Stromal cell of bone marrow (primary cell): Measurements from ENCODE around the gene TMEM154.
A peak's percentile ranks its signal among the peaks of the same experiment; 100 is the strongest.

Experiments used
- DNase-seq: peaks from one replicate; pipeline ENCODE4 v3.0.0-alpha.2; 2012; ENCODE audit warnings: low read depth

Gene TMEM154

DNA sequence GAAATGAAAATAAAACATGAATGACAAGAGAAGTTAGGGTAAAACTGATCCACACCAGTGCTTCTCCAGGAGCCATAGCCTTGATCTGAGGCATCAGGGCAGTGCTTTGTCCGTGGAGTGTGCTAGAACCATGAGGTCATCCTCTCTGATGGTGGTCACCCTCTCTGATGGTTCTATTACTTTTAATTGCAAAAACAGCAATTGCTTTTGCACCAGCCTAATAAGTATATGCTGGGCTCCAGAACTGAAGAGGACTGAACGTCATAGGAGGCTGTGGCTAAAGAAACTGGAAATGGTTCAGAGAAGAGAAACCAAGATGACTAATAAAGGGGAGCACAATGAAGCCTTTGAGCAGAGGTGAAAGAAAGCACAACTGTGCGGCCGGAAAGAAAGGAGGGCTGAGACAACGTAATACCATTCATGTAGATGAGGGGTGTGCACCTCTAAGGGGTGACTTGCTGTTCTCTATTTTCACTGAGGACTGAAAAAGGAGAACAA lies 17.0 kb upstream of the TMEM154 start:
- peak; percentile 47 for DNase-seq

DNA sequence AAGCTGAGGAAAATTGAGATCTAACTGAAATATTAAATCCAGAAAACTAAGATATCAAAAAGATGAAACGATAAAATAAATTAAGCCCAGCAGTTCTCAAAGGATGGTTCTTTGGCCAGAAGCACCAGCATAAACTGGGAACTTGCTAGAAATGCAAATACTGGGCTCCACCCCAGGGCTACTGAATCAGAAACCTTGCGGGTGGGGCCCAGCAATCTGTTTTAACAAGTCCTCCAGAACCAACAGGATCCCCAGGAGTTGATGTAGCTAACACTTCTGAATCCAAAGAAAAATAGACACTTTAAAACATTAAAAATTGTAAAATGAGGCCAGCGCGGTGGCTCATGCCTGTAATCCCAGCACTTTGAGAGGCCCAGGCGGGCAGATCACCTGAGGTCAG lies 14.1 kb upstream of the TMEM154 start:
- DNase-seq, result no peak

DNA sequence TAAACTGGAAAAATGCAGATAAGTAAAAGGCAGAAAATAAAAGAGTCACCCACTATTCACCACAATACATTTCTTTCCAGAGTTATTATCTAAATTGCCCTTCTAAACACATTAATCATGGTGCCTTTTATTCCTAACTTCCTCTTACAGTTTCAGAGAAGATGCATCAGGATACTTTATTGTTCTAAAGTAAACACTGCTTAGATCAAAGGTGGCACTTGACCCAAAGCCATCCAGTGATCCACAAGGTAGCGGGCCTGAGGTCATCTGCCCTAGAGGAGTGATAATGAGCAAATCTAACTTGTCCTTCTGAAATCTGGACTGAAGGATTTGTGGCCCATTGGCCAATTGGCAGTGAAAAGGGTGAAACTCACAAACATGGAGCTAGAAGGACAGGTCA lies 12.0 kb upstream of the TMEM154 start:
- DNase-seq, result no peak

DNA sequence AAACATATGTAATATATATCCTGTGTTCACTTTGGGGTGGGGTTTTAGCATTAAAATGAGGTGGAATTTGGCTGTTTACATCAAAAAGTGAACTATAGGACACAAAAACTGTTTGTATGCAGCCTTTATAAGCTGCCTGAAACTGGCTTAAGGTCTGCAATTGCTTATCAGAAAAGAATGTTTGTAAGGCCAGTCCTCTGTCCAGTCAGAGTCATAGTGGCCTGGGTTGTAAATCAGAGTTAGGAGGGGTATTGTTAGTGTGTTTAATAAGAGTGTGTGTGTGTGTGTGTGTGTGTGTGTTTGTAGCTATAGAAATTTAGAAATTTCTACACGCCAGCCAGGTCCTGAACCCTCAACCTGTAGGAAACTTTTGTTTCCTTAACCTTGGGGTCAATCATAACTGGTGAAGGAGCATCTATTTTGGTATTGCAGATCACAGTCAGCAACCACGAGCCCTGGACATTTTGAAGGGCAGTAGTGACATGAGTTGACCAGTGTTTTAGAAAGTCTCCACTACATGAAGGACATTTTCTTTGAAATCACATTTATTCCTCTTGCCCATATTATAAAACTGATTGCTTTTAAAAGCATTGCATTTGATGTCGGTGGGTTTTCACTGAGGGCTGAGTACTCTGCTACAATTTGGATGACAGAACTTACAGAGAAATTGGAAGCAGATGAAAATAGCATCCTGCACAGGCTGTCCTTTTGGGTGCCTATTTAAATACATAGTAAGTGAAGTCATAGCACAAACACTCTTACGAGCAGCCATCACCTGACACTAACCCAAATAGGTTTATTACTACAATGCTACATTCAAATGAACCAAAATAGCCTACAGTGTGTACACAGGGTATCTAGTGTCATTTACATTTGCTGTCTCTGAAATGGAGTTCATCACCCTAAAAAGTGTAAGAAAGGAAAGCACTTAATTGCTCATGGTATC lies 11.2 kb upstream of the TMEM154 start:
- DNase-seq, result no peak

DNA sequence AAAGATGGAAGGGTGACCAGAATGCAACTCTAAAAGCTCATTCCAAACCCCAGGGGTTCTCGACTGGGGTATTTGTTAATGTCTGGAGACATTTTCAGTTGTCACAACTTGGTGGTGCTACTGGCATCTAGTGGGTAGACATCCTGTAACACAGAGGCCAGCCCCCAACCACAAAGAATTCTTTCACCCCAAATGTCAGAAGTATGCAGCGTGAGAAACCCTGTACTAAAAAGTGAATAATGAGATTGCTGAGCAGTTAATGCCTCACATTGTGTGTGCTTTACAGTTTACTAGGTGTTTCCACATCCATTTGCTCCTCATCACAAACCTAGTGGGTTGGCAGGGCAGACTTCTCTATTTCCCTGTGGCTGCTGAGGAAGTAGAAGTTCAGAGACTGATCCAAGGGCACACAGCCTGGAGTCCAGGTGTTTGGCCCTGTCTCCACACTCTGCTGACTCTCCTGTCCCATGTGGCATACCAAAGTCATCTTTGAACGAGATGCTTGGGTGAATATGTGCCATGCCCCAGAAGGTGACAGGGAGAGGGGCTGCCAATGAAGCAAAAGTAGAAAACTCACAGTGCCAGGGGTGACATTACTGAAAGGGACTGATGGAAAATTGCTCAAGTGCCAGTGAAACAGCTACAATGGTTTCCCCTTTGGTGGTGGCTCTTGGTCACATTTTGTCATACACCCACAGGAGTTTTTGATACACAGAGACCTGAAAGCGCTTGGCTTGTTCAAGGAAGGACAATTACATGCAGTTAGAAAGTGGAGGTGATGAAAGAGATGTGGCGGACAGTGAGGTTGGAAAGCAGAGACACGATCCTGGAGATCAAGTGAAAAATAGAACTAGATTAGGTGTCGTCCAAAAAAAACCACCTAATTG lies 10.1 kb upstream of the TMEM154 start:
- no peak for DNase-seq

DNA sequence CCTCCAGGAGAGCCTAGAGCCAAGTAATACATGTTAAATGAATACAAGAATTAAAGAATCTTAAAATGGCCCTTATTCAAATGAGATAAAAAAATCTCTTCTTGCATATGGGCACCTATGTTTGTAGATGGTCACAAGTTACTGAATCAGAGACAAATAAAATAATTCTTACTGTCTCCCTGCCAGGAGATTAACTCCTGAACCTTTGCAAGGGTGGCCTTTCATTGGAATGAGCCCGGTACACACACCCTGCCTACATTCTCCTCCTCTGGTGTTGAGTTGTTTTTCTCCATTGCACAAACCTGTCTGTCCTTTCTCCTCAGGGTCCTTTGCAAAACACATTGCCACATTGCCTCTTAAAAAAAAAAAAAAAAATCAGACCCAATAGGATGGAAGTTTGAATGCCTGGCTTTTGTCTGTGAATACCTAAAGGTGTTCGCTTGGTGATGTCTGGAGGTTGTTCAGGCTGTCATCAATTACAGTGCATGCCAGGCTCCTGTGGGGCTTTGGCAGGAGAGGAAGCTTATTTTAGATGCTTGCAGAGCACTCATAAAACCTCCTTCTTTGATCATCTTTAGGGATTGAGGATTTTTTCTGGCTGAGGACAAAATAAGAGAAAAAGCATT lies 8.3 kb upstream of the TMEM154 start:
- DNase-seq, result no peak

DNA sequence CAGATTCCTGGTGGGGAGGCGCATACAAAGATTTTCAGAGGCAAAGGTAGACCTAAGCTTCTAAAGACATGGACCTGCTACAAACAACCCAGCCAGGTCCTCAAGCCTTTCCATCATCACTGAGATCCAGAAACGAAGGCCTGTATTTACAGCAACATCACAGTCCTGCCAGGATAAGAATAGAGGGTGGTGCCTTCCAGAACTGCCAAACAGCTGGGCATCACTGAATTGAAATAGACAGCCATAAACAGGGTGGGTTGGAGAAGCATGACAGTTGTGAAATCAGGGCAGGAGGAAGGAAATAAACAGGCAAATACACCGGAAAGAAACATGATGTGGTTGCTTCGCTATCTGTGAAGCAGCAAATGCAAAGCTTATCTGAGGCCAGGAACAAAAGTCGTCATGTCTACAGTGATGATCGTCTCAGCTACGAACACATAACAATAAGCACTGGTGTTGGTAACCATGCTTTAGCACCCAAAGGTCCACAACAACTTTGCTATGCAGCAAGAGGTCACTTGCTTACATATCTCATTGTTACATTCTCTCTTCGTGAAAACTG lies 6.7 kb upstream of the TMEM154 start:
- DNase-seq, result no peak

DNA sequence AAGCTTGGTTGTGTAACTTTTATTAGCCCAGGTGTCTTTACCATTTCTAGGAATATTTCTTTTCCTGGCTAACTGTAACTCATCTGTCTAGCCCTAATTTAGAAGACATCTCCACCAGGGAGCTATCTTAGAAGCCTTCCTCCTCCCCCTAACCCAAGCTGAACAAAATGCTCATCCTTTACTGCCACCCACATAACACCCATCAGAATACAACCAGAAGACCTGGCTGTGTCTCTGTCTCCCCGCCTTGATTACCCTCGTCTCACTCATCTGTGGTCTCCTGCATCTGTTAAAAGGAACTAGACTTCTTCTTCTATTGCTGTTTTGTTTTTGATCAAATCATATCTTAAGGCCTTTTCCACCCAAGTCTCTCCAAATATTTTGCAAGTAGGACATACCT lies 4.8 kb upstream of the TMEM154 start:
- DNase-seq, result no peak

DNA sequence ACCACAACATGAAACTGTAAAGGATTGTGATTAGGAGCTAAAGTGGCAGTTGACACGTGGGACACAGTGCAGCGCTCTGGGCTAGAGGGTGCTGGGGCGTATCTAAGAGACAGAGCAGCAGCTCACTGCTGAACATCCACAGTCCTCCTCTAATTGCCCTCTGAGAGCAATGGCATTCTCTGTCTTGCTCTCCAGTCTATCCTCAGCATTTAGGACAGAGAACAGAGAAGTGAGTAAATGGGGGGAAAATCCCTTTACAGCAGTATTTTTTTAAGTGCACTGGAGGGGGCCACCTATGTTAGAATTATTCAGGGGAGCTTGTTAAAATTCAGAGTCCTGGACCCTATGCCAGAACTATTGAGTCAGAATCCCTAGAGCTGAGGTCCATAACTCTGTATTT lies 4.2 kb upstream of the TMEM154 start:
- no peak for DNase-seq

DNA sequence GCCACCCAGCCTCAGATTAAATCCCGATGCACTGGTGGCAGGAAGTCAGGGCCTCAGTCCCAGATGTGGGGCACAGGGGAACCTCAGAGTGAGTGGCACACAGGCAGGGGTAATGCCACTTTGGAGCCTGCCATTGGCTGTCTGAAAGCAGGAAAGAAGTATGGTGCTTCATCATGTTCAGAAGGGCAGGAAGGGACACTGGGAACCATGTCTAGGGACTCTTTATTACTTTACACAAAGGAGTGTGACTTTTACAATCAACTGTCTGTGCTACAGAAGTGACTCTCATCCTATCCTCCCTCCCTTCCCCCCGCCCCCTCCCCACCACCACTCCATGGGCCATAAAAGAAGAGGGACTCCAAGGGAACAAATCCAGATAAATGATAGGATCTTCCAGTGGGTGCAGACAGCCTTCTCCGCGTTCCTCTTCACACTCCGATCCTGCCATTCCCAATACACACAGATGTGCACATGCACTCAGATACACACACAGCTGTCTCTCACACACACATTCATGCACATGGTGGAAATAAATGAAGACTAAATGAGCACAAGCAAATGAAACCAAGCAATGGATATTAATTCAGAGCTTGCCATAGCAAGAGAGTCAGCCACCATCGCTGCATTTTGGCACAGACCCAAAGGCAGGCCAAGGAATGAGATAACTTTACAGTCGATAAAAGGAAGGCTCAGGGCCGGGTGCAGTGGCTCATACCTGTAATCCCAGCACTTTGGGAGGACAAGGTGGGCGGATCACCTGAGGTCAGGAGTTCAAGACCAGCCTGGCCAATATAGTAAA lies 2.5 kb upstream of the TMEM154 start:
- DNase-seq, result no peak

DNA sequence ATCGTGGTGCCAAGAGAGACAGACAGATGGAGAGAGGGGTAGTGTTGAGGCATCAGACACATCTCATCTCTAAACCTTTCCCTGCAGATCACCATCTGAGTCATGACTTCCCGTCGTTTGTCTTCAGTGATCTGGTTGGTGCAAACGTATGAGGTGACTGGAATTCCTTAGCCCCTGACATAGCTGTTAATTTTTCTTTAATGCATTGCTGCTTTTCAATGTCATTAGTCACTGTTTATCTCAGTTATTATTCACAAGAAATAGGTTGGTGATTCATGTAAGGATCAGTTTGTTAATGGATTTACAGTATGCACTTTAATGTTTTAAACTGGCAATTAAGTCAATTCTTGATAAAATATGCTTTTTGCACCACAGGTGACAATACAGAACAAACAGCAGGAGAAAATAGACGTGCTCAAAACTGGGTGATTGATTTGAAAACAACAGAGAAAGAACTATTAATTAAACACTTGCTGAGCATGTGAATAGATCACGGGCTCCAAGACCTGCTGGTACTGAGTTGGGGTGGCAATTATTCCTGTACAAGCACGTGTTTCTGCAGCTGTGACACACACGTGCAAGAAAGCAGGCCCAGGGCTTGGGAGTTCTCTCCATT lies 1.3 kb upstream of the TMEM154 start:
- no peak for DNase-seq

DNA sequence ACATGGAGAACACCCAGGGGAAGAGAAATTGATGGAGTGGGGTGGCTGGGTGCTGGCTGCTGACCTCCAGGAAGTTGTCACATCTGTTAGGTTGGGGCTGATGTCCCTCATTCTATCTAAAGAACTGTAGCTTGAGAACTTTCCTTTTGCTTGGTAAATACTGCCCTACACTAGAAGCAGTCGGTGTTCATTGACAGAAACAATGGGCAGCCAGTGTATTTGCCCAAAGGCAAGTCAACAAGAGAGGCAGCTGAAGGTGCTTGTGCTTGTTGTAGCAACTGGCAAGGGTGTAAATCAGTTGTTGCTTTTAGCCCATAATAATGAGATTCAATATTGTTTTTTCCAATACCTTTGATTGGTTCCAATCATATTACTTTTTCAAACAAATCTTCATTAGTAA lies 956 bp downstream of the TMEM154 start:
- DNase-seq, result no peak

DNA sequence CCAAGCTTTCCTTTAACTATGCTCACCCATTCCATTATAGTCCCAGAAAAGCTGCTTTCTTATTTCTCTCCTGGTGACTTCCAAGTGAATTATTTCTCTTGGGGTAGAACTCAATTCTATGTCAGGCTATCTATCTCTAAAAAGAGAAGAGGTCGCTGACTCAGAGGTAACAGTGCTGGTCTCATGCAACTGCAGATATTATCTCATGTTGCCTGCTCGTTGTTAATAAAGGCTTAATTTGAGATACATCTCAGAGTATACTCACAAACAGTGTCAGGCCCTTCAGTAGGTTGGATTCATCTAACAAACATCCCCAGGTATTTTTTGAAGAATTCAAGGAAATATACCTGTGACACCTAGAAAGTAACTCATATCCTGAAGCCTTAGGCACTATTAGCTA lies 2.7 kb downstream of the TMEM154 start:
- DNase-seq, result no peak

DNA sequence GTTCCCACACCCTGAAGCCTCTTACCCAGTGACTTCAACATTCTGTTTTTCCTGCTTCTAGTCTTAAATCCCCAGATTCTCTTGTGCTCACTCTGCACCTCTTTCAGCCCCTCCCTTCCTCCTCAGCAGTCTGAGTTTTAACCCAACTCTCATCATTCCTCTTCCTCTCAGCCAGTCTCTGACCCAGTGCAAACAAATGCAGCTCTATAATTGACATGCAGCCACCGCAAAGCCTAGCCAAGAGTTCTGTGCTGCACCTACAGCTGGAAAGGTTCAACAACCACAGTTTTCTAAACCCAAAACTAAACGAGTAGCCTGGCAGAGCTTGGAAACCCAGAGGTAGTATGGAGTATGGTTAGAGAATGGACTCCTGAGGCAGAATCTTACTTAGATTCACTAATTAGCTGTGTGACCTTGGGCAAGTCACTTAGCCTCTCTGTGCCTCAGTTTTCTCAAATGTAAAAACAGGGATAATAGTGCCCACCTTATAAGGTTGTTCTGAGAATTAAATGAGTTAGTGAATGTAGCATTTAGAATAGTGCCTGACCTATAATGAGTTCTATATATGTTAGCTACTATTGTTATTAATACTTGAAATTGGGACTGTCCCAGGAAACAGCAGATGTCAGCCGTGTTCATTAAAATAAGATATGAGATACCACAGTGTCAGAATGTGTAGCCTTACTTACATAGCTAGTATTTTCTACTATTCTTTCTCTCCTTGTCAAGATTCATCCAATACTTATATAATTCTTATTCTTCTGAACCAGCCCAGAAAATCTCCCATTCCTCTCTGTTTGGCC lies 3.5 kb downstream of the TMEM154 start:
- DNase-seq, result no peak

DNA sequence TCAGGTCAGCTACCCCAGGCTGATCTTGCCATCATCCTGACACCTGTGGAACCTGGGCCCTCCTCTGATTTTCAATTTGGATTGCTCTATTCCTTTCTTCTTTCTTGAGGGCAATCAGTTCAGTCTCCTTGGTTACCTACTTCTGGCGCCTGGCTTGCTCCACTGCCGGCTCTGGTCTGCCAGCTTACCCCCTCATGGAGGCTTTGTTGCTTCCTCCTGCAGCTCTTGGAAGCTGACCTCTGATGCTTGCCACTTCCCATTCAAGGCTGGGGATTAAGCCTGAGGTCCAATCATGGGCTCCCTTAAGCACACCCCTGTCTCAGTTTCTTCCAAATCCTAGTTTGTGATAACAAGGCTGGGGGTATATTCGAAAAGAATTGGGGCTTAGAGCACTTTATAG lies 5.4 kb downstream of the TMEM154 start:
- DNase-seq, result no peak

DNA sequence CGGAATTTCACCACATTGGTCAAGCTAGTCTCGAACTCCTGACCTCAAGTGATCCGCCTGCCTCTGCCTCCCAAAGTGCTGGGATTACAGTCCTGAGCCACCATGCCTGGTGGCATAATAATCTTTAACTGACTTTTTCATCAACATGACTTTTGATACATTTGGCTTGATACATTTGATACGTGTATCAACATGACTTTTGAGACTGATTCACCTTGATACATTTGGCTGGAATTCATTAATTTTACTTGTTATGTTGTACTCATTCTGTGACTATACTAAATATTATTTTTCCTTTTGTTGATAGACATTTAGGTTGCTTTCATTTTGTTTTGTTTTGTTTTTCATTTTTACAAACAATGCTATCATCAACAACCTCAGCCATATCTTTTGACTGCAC lies 6.3 kb downstream of the TMEM154 start:
- no peak for DNase-seq

DNA sequence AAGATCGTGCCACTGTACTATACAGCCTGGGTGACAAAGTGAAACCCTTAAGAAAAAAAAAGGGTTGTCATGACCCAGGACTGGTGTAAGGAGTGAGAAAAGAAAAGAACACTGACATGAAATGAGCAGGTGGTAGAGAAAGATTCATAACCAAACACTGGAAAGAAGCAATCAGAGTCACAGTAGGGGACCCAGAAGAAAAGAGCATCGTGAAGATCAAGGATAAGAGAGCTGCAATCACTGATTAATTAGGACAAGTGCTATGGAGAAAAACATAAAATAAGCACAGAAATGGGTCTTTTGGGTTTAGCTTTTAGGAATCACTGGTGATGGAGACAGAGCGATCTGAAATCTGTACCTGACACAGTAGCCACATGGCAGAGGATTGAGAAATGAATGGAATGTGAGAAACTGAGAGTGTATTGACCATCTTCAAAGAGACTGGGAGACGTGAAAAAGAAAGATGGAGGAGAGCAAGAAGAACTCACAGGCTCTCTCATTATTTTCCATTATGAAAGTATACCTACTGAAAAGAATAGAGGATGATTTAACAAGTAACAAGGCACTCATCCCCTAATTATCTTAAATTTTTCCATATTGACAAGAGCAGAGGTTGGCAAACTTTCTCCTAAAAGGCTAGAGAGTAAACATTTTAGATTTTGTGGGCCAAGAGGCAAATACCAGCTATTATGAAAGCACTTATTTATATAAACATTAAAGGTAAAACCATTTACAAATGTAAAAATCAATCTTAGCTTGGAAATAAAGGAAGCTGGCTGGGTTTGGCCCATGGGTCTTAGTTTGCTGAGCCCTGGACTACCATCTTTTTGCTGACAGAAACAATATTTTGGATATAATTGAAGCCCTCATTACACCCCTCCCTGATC lies 7.3 kb downstream of the TMEM154 start:
- no peak for DNase-seq

DNA sequence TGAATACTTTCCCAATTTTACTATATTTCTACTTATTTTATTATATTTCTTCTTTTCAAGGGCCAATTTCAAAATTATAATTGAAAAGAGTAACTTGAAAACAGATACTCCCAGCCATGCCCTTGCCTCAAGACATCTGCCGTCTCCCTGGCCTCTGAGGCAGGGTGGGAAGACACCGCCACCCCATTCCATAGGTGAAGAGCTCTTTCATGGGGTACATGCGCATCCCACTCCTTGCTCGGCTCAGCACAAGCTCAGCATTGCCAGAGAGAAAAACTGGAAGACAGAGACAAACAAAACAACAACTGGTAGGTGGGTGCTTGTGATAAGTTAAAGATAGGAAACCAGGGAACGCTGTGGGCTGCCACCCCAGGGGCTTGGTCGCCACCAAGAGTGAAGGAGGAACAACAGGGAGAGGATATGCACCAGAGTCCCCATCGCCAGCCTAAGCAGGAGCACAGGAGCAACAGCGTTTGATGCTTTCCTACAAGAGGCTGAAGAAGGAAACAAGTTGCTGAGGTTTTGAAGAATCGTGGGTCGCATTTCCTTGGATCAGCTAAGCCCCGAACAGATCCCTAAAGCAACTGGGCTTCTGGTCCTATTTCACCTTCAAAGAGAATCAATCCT lies 11.3 kb downstream of the TMEM154 start:
- no peak for DNase-seq
